GM12878 (cell line): ENCODE data around the gene HEYL. TPM values are rescaled to one million over a fixed set of nuclear protein-coding genes. Genes with fewer than 3 reads are reported as not detected.

Experiments
- ATAC-seq: fragments of 200-7000 bp; cut with Tn5 transposase; 3 replicates; pipeline ENCODE4 v1.9.1; 2020; ENCODE audit warnings: mild to moderate bottlenecking, moderate library complexity
- BruUV-seq: library from RNA; stranded (reverse); fragments of 400-500 nt; replicated peaks from 2 replicates; lab custom pipeline; 2021; lab: Mats Ljungman, UMichigan
- CTCF ChIA-PET: fragments of 300-600 bp; sonication (Branson Sonifier 250); formaldehyde crosslinking; extraction: SDS; loops from one replicate; lab custom pipeline; 2021; ENCODE audit warnings: inconsistent platforms; lab: Yijun Ruan, JAX
- POLR2A ChIA-PET: fragments of 350-600 bp; formaldehyde crosslinking; extraction: SDS; loops from one replicate; lab custom pipeline; 2021; ENCODE audit warnings: inconsistent platforms; lab: Charles Lee
- RAD21 ChIA-PET: fragments of 300-600 bp; sonication (Branson Sonifier 250); formaldehyde crosslinking; loops from one replicate; lab custom pipeline; 2023; ENCODE audit warnings: antibody characterized with exemption; ENCODE audit not compliant: unreplicated experiment; lab: Charles Lee
- SMC1A ChIA-PET: fragments of 300-600 bp; sonication (Branson Sonifier 250); formaldehyde crosslinking; loops from one replicate; lab custom pipeline; 2023; ENCODE audit not compliant: unreplicated experiment, uncharacterized antibody; lab: Charles Lee
- DNase-seq: peaks from one replicate; pipeline ENCODE4 v3.0.0-alpha.2; 2011; ENCODE audit warnings: low read depth, low spot score
- FAIRE-seq: peaks from 3 replicates; lab custom pipeline; 2011; peaks lifted over from hg19 to GRCh38; lab: Jason Lieb, UNC
- H2AFZ ChIP-seq: 2 replicates; pipeline ENCODE4 v1.6.0; 2011; ENCODE audit warnings: low read depth, low read length, control low read depth; ENCODE audit not compliant: control insufficient read depth
- H3K27ac ChIP-seq: 2 replicates; pipeline ENCODE4 v1.5.1; 2011; ENCODE audit warnings: control low read depth; ENCODE audit not compliant: control insufficient read depth, insufficient read depth
- H3K27me3 ChIP-seq, 2 experiments: replicated peaks in 1 of 2; 2 replicates each; pipeline versions ENCODE4 v1.6.0 to v1.6.1; 2011; ENCODE audit warnings: low read length in 1 of 2; ENCODE audit not compliant: control insufficient read depth in 2 of 2, insufficient read depth in 2 of 2
- H3K36me3 ChIP-seq, 2 experiments: 2 replicates each; pipeline ENCODE4 v1.5.1; 2011; ENCODE audit warnings: low read length in 1 of 2; ENCODE audit not compliant: control insufficient read depth in 2 of 2, insufficient read depth in 2 of 2
- H3K4me1 ChIP-seq: 2 replicates; pipeline ENCODE4 v1.6.1; 2011; ENCODE audit warnings: mild to moderate bottlenecking, low read length, moderate library complexity, mixed read lengths; ENCODE audit not compliant: control insufficient read depth, insufficient read depth
- H3K4me2 ChIP-seq: 2 replicates; pipeline ENCODE4 v1.6.0; 2011; ENCODE audit warnings: control low read depth; ENCODE audit not compliant: control insufficient read depth, insufficient read depth
- H3K4me3 ChIP-seq: fragments of 200-600 bp; sonication (generic); 2 replicates; pipeline ENCODE4 v1.5.1; 2016
- H3K79me2 ChIP-seq: 2 replicates; pipeline ENCODE4 v1.6.0; 2011; ENCODE audit warnings: low read length; ENCODE audit not compliant: control insufficient read depth, insufficient read depth
- H3K9ac ChIP-seq: 2 replicates; pipeline ENCODE4 v1.8.0; 2011; ENCODE audit warnings: low read length, control low read depth, mixed read lengths; ENCODE audit not compliant: control insufficient read depth, insufficient read depth
- H3K9me3 ChIP-seq: replicated peaks from 3 replicates; pipeline ENCODE4 v1.5.1; 2011; ENCODE audit warnings: mild to moderate bottlenecking, low read length; ENCODE audit not compliant: control insufficient read depth, insufficient read depth
- H4K20me1 ChIP-seq: 2 replicates; pipeline ENCODE4 v1.6.0; 2011; ENCODE audit not compliant: control insufficient read depth, insufficient read depth
- CEBPZ ChIP-seq: fragments of 150-350 bp; IDR thresholded peaks from 2 replicates; pipeline ENCODE4 v1.6.1; 2016; ENCODE audit warnings: low read depth, low read length
- HDAC6 ChIP-seq: fragments of 200-600 bp; sonication (generic); IDR thresholded peaks from one replicate; pipeline ENCODE4 v1.8.0; 2017; ENCODE audit warnings: antibody characterized with exemption; ENCODE audit not compliant: unreplicated experiment
- IRF3 ChIP-seq: fragments of 450-650 bp; IDR thresholded peaks from 2 replicates; pipeline ENCODE4 v1.6.1; 2014; ENCODE audit warnings: mild to moderate bottlenecking
- MEF2B ChIP-seq: fragments of 450-650 bp; IDR thresholded peaks from 2 replicates; pipeline ENCODE4 v1.6.1; 2018; ENCODE audit warnings: mild to moderate bottlenecking, moderate library complexity; ENCODE audit not compliant: partially characterized antibody, poor library complexity, severe bottlenecking
- NR2F1 ChIP-seq: fragments of 450-650 bp; conservative IDR thresholded peaks from 2 replicates; pipeline ENCODE4 v1.6.1; 2017; ENCODE audit warnings: mild to moderate bottlenecking
- PKNOX1 ChIP-seq: fragments of 450-650 bp; IDR thresholded peaks from 2 replicates; pipeline ENCODE4 v1.6.1; 2016; ENCODE audit warnings: mild to moderate bottlenecking
- ZNF592 ChIP-seq: fragments of 450-650 bp; IDR thresholded peaks from 2 replicates; pipeline ENCODE4 v1.6.1; 2017; ENCODE audit warnings: mild to moderate bottlenecking, moderate library complexity
- WGBS: methylation state at CpG from one replicate; pipeline ENCODE4 v1.1.6; 2016; ENCODE audit warnings: low lambda C conversion rate; ENCODE audit not compliant: insufficient replicate concordance, insufficient coverage; ENCODE audit errors: missing lambda C conversion rate; 5-methylcytosine and 5-hydroxymethylcytosine counted together
- in situ Hi-C: fragments of 300-500 bp; cut with MboI; formaldehyde crosslinking; loops from 9 replicates; pipeline ENCODE4 v1.14.3; 2018; ENCODE audit warnings: mixed read lengths
- intact Hi-C: fragments of 100-400 bp; cut with micrococcal nuclease; formaldehyde crosslinking; loops from one replicate; pipeline ENCODE4 v1.14.2; 2022; ENCODE audit not compliant: unreplicated experiment
- polyA plus RNA-seq, 11 experiments: library from polyadenylated mRNA; depleted of rRNA in 4 of 11; unstranded in 6 of 11; stranded (reverse) in 5 of 11; fragments of >200 nt; fragmentation: Nextera tagmentation in 4 of 11; fragmentation: Illumina TruSeq in 1 of 11; extraction: Ambion mirVana in 4 of 11; extraction: Trizol in 1 of 11; gene quantifications; 1 replicate in 1 of 11; 2 replicates in 10 of 11; pipeline versions ENCODE4 v1.2.1 to v1.2.3, GENCODE V29; 2011 to 2016; ENCODE audit warnings: inconsistent platforms in 2 of 11, missing spikeins in 2 of 11, low read depth in 1 of 11
- total RNA-seq, 4 experiments: library from RNA; depleted of rRNA in 3 of 4; stranded (reverse); fragments of >200 nt in 3 of 4; fragmentation: Illumina TruSeq in 1 of 4; extraction: Trizol in 1 of 4; gene quantifications; 2 replicates each; pipeline versions ENCODE4 v1.2.1 to v1.2.3, GENCODE V29; 2013 to 2021

The HEYL gene
- total and polyA plus RNA-seq, 10 of the 15 experiments (the other 5 are each of a cell fraction or from before 2014, with no cell fraction given), result under 0.01 to 0.04 TPM; not detected in 8

GRCh38 chr1:39649636-39650185 is 10.3 kb upstream of the HEYL start:
- no peak for FAIRE-seq
- Histone ChIP-seq H2AFZ (no peak overlapping the region), H3K36me3 (no peaks in the 10 kb centered on the region), H3K4me2 (no peak overlapping the region), H3K27me3 (no peaks in the 10 kb centered on the region), H4K20me1 (no peaks in the 10 kb centered on the region), H3K9me3 (no peaks in the 10 kb centered on the region), H3K9ac (no peak overlapping the region), H3K27ac (no peak overlapping the region), H3K4me3 (no peak overlapping the region), H3K4me1 (no peaks in the 10 kb centered on the region), H3K79me2 (no peaks in the 10 kb centered on the region)
- no peak for ATAC-seq
- no peak for DNase-seq
- POLR2A ChIA-PET, result no interaction called here
- BruUV-seq, result no TSS peak
- intact Hi-C loops, result loop anchor here (5.0 to 10.0 kb wide), 2 partner anchors 73 to 545 kb away; no protein-coding TSS in a partner anchor
- in situ Hi-C loops, result no loop called here
- CTCF ChIA-PET, result interaction anchor here (1.1 to 3.4 kb wide), 4 partner anchors 8 to 44 kb away, joined by 3 to 16 read pairs (median 6); no protein-coding TSS in a partner anchor
- RAD21 ChIA-PET, result interaction anchor here (0.6 kb wide), 1 partner anchor 43 kb away, joined by 4 read pairs; no protein-coding TSS in a partner anchor
- 43% methylated on average over 2 of the region's 2 CpGs for WGBS
- SMC1A ChIA-PET, result interaction anchor here (0.7 to 0.9 kb wide), 2 partner anchors 179 to 974 kb away, joined by 3 read pairs; no protein-coding TSS in a partner anchor
- TF ChIP-seq NR2F1 (no peak), MEF2B (no peak), CEBPZ (no peak), HDAC6 (no peak), IRF3 (no peak), ZNF592 (no peak), PKNOX1 (no peak)
